HEK293T (cell line): ENCODE results near the gene ID2.

Experiments
- CTCF ChIA-PET: fragments of 350-600 bp; formaldehyde crosslinking; extraction: SDS; loops from one replicate; lab custom pipeline; 2021; ENCODE audit warnings: antibody characterized with exemption, inconsistent platforms; lab: Yijun Ruan, JAX
- POLR2A ChIA-PET: fragments of 350-600 bp; formaldehyde crosslinking; extraction: SDS; loops from one replicate; lab custom pipeline; 2020; ENCODE audit warnings: antibody characterized with exemption, inconsistent platforms; lab: Yijun Ruan, JAX
- DNase-seq: peaks from one replicate; pipeline ENCODE4 v3.0.0; 2012; ENCODE audit warnings: mixed read lengths; ENCODE audit errors: extremely low spot score
- ARNT ChIP-seq: fragments of 450-650 bp; IDR thresholded peaks from 2 replicates; pipeline ENCODE4 v1.6.1; 2017; ENCODE audit warnings: mild to moderate bottlenecking
- BHLHE40 ChIP-seq: fragments of 450-650 bp; IDR thresholded peaks from 2 replicates; pipeline ENCODE4 v1.6.1; 2016; ENCODE audit warnings: mild to moderate bottlenecking, moderate library complexity, borderline replicate concordance
- CTBP1 ChIP-seq: fragments of 450-650 bp; IDR thresholded peaks from 2 replicates; pipeline ENCODE4 v1.6.1; 2016; ENCODE audit warnings: borderline replicate concordance
- ELF4 ChIP-seq: fragments of 450-650 bp; IDR thresholded peaks from 2 replicates; pipeline ENCODE4 v1.6.1; 2017; ENCODE audit warnings: antibody characterized with exemption
- FOXA1 ChIP-seq: fragments of 450-650 bp; IDR thresholded peaks from 2 replicates; pipeline ENCODE4 v1.6.1; 2016; ENCODE audit warnings: mild to moderate bottlenecking
- FOXK2 ChIP-seq: fragments of 450-650 bp; IDR thresholded peaks from 2 replicates; pipeline ENCODE4 v1.6.1; 2016; ENCODE audit warnings: mild to moderate bottlenecking
- FOXM1 ChIP-seq: fragments of 450-650 bp; IDR thresholded peaks from 2 replicates; pipeline ENCODE4 v1.6.1; 2017; ENCODE audit warnings: mild to moderate bottlenecking, borderline replicate concordance
- HDGF ChIP-seq: fragments of 450-650 bp; IDR thresholded peaks from 2 replicates; pipeline ENCODE4 v1.6.1; 2017; ENCODE audit warnings: antibody characterized with exemption, borderline replicate concordance
- L3MBTL2 ChIP-seq: fragments of 450-650 bp; conservative IDR thresholded peaks from 2 replicates; pipeline ENCODE4 v1.6.1; 2016; ENCODE audit warnings: mild to moderate bottlenecking
- LEF1 ChIP-seq: fragments of 450-650 bp; IDR thresholded peaks from 2 replicates; pipeline ENCODE4 v1.6.1; 2017; ENCODE audit warnings: mild to moderate bottlenecking, borderline replicate concordance
- NFRKB ChIP-seq: fragments of 450-650 bp; IDR thresholded peaks from 2 replicates; pipeline ENCODE4 v1.6.1; 2016; ENCODE audit warnings: mild to moderate bottlenecking, moderate library complexity
- PKNOX1 ChIP-seq: fragments of 450-650 bp; IDR thresholded peaks from 2 replicates; pipeline ENCODE4 v1.6.1; 2016
- SP1 ChIP-seq: fragments of 450-650 bp; IDR thresholded peaks from 2 replicates; pipeline ENCODE4 v1.6.1; 2017
- SUZ12 ChIP-seq: fragments of 450-650 bp; IDR thresholded peaks from 2 replicates; pipeline ENCODE4 v1.6.1; 2016; ENCODE audit warnings: mild to moderate bottlenecking
- TARDBP ChIP-seq: fragments of 450-650 bp; IDR thresholded peaks from 2 replicates; pipeline ENCODE4 v1.6.1; 2016
- ZNF384 ChIP-seq: fragments of 450-650 bp; IDR thresholded peaks from 2 replicates; pipeline ENCODE4 v1.6.1; 2016

ID2 gene

GRCh38 chr2:8673381-8673780 is 8.5 kb upstream of the ID2 start:
- ChIA-PET CTCF (no interaction called here), POLR2A (interaction anchor here (0.9 kb wide), 1 partner anchor 8 kb away, joined by 3 read pairs; no protein-coding TSS in a partner anchor)
- no peak for DNase-seq
- TF ChIP-seq L3MBTL2 (no peak), FOXM1 (no peak), ZNF384 (no peak), SUZ12 (no peak), FOXA1 (no peak), FOXK2 (no peak)

GRCh38 chr2:8674420-8675009 is 7.3 kb upstream of the ID2 start:
- ChIA-PET CTCF (no interaction called here), POLR2A (no interaction called here)
- no peak for DNase-seq
- TF ChIP-seq ELF4, result no peak
- TF ChIP-seq LEF1, result no peak
- TF ChIP-seq PKNOX1, result no peak
- no peak for TF ChIP-seq FOXK2
- TF ChIP-seq FOXM1, result no peak
- no peak for TF ChIP-seq ZNF384
- TF ChIP-seq ARNT, result no peak
- no peak for TF ChIP-seq FOXA1
- no peak for TF ChIP-seq CTBP1
- TF ChIP-seq SUZ12, result no peak
- TF ChIP-seq BHLHE40, result no peak
- TF ChIP-seq TARDBP, result no peak
- no peak for TF ChIP-seq HDGF
- TF ChIP-seq L3MBTL2, result no peak
- no peak for TF ChIP-seq NFRKB
- no peak for TF ChIP-seq SP1

- ChIA-PET CTCF (no interaction called here), POLR2A (no interaction called here)
- no peak for DNase-seq
- no peak for TF ChIP-seq ELF4
Measured at GRCh38 chr2:8675543-8675942, 6.3 kb upstream of the ID2 start.

GRCh38 chr2:8676191-8676920 is 5.5 kb upstream of the ID2 start:
- POLR2A ChIA-PET, result interaction anchor here (1.3 kb wide), 2 partner anchors 23 to 33 kb away, joined by 3 read pairs; no protein-coding TSS in a partner anchor
- DNase-seq, result peak; percentile 49
- CTCF ChIA-PET, result no interaction called here
- TF ChIP-seq FOXK2 (no peak), SUZ12 (no peak), L3MBTL2 (peak; percentile 81)

DNA sequence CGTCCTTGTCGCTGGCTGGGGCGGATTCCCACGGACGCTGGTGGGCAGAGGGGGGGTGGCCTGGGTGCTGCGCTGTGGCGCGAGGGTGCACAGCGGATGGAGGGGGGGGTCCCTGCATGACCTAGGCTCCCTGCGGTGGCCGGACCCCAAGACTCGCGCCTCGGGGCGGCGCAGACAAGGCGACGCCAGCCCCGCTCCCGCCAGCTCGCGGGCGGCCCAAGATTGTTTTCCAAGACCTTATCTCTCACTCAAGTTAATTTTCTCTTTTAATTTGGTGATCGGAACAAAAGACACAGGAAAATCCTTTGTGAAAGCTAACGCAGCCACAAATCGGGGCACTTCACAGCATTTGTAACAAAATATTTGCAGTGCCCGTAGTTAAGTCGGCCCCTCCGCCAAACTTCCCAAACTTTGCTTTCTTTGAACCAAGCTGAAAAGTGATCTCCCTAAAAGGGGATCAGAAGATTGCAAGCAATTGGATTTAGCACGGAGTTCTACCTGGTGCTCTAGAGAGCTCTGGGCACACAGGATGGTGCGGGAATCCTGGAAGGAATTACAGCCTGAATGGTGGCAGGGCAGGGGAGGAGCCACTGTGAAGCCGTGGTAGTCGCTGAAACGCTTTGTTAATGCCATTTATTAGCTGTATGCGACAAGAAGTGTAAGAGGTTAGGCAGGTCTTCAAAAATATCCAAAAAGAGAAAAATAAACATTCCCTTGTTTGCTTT is 4.8 kb upstream of the ID2 start:
- TF ChIP-seq L3MBTL2 (peak; percentile 42; the same call in 1 of the 2 replicates), PKNOX1 (no peak), ELF4 (no peak), ARNT (no peak), LEF1 (no peak)
- CTCF ChIA-PET, result interaction anchor here (0.7 kb wide), 1 partner anchor 16 kb away, joined by 4 read pairs; no protein-coding TSS in a partner anchor
- DNase-seq, result no peak
- POLR2A ChIA-PET, result interaction anchor here (0.9 to 1.3 kb wide), 3 partner anchors 15 to 34 kb away, joined by 3 to 5 read pairs (median 3); no protein-coding TSS in a partner anchor

GRCh38 chr2:8677646-8678592 is 3.9 kb upstream of the ID2 start:
- TF ChIP-seq TARDBP (no peak), L3MBTL2 (peak; percentile 81)
- ChIA-PET CTCF (interaction anchor here (0.7 kb wide), 1 partner anchor 15 kb away, joined by 4 read pairs; no protein-coding TSS in a partner anchor), POLR2A (interaction anchor here (0.9 to 1.3 kb wide), 4 partner anchors 16 to 94 kb away, joined by 3 to 5 read pairs (median 4); no protein-coding TSS in a partner anchor)
- peak; percentile 49 for DNase-seq
